Measurements from ENCODE around the gene PPP6R2. TPM values are rescaled to one million over a fixed set of nuclear protein-coding genes. Genes with fewer than 3 reads are reported as not detected.

PPP6R2 gene
- 46.9 TPM for polyA plus RNA-seq
- long read RNA-seq, donor 1, full-length matches to known transcripts, result 3 of 15 reads
- long read RNA-seq, donor 1, partial matches to known transcripts, result 12 of 15 reads
- long read RNA-seq, donor 1, other reads (novel, unspliced or antisense), result 0 of 15 reads
- long read RNA-seq, donor 2, full-length matches to known transcripts, result 3 of 8 reads
- long read RNA-seq, donor 2, partial matches to known transcripts, result 5 of 8 reads
- long read RNA-seq, donor 2, other reads (novel, unspliced or antisense), result 0 of 8 reads
- long read RNA-seq, donor 3, full-length matches to known transcripts, result 10 of 34 reads
- long read RNA-seq, donor 3, partial matches to known transcripts, result 24 of 34 reads
- long read RNA-seq, donor 3, other reads (novel, unspliced or antisense), result 0 of 34 reads
- long read RNA-seq, donor 4, result 0 reads
- long read RNA-seq, donor 5, partial matches to known transcripts, result 114 of 114 reads
- long read RNA-seq, donor 5, other reads (novel, unspliced or antisense), result 0 of 114 reads
- long read RNA-seq, donor 6, full-length matches to known transcripts, result 8 of 34 reads
- long read RNA-seq, donor 6, partial matches to known transcripts, result 26 of 34 reads
- long read RNA-seq, donor 6, other reads (novel, unspliced or antisense), result 0 of 34 reads
- long read RNA-seq, donor 7, result 0 reads
- long read RNA-seq, donor 8, full-length matches to known transcripts, result 4 of 19 reads
- long read RNA-seq, donor 8, partial matches to known transcripts, result 15 of 19 reads
- long read RNA-seq, donor 8, other reads (novel, unspliced or antisense), result 0 of 19 reads
- long read RNA-seq, donor 9, partial matches to known transcripts, result 0 of 4 reads
- long read RNA-seq, donor 9, other reads (novel, unspliced or antisense), result 0 of 4 reads
- long read RNA-seq, donor 10, full-length matches to known transcripts, result 5 of 11 reads
- long read RNA-seq, donor 10, partial matches to known transcripts, result 6 of 11 reads
- long read RNA-seq, donor 10, other reads (novel, unspliced or antisense), result 0 of 11 reads
- long read RNA-seq, donor 11, full-length matches to known transcripts, result 5 of 5 reads
- long read RNA-seq, donor 11, partial matches to known transcripts, result 0 of 5 reads
- long read RNA-seq, donor 11, other reads (novel, unspliced or antisense), result 0 of 5 reads

- Histone ChIP-seq H3K27me3 (ENCODE audit: control insufficient read depth, insufficient read depth, low read length) (no peaks in the 10 kb centered on the region), H3K4me1 (ENCODE audit: control insufficient read depth, insufficient read depth, low read length) (peaks cover 5% of the 10 kb centered on the region), H3K36me3 (ENCODE audit: control insufficient read depth, insufficient read depth, low read length) (peaks cover 4% of the 10 kb centered on the region), H3K4me3 (ENCODE audit: low read length) (peak within 1 kb of the TSS; percentile 61), H3K9me3 (ENCODE audit: control insufficient read depth, low read depth, low read length) (peaks cover 14% of the 10 kb centered on the region), H3K27ac (ENCODE audit: low read length) (peak within 1 kb of the TSS; percentile 71)
- DNase-seq, result peak; percentile 60 to 73
- WGBS (ENCODE audit: insufficient coverage, low lambda C conversion rate), result no CpG with 5 or more reads among the region's 87 CpGs
Measured at GRCh38 chr22:50342651-50343540, at the start of gene PPP6R2. PPP6R2 (plus strand) TSS chr22:50343327; CDS start chr22:50393909, 50,582 bp downstream.

DNA sequence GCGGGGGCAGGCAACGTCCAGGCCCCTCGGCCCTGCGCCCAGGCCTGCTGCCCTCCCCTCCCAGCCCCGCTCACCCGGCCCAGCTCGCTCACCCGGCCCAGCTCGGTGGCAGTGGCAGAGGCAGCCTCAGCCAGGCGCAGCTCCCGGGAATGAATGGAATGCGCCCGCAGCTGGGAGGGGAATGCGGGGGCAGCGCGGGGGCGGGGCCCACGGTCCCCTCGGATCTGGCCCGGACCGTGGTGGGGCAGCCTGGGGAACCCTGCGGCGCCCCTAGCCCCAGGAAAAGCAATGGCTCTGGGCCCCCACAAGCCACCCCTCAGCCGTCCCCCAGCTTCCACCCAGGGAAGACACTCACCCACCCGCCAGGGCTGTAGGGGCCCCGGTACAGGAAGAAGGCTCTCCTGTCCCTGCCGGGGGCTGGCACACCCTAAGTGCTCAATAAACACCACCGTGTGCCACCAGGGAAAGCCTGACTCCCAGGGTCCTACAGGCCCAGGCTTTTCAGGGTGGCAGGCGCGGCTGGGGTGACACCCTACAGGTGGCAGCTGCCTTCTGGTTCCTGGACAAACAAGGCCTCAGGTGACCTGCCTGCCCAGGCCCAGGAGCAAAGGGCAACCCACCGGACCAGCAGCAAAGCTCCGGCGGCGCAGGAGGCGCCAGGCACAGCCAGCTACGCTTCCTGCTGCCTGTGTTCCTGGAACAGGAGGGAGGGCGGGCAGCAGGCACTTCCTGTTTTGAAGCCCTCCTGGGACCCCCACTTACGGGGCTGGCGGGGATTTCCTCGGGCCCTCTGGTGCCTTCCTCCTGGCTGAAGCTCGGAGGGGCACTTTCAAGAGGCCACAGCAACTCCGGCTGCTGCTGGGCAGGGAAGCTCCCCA, 49.4 kb upstream of the PPP6R2 start:
- H3K4me3 ChIP-seq (ENCODE audit: low read length), result peak overlapping the region; percentile 23
- no peaks in the 10 kb centered on the region for H3K27me3 ChIP-seq (ENCODE audit: control insufficient read depth, insufficient read depth, low read length)
- H3K36me3 ChIP-seq (ENCODE audit: control insufficient read depth, insufficient read depth, low read length), result peaks cover 37% of the 10 kb centered on the region
- peak; percentile 83 to 88 for DNase-seq
- H3K27ac ChIP-seq (ENCODE audit: low read length), result peak overlapping the region; percentile 93
- WGBS (ENCODE audit: insufficient coverage, low lambda C conversion rate), result no CpG with 5 or more reads among the region's 42 CpGs
- peaks cover 3% of the 10 kb centered on the region for H3K9me3 ChIP-seq (ENCODE audit: control insufficient read depth, low read depth, low read length)
- H3K4me1 ChIP-seq (ENCODE audit: control insufficient read depth, insufficient read depth, low read length), result peaks cover 39% of the 10 kb centered on the region

- H3K4me1 ChIP-seq (ENCODE audit: control insufficient read depth, insufficient read depth, low read length), result peaks cover 42% of the 10 kb centered on the region
- H3K27me3 ChIP-seq (ENCODE audit: control insufficient read depth, insufficient read depth, low read length), result no peaks in the 10 kb centered on the region
- peaks cover 31% of the 10 kb centered on the region for H3K36me3 ChIP-seq (ENCODE audit: control insufficient read depth, insufficient read depth, low read length)
- peak overlapping the region; percentile 93 for H3K27ac ChIP-seq (ENCODE audit: low read length)
- DNase-seq, result no peak
- WGBS (ENCODE audit: insufficient coverage, low lambda C conversion rate), result no CpG with 5 or more reads among the region's 5 CpGs
- no peak overlapping the region for H3K4me3 ChIP-seq (ENCODE audit: low read length)
- peaks cover 1% of the 10 kb centered on the region for H3K9me3 ChIP-seq (ENCODE audit: control insufficient read depth, low read depth, low read length)
Measured at GRCh38 chr22:50294319-50294656, 48.8 kb upstream of the PPP6R2 start.

- WGBS (ENCODE audit: insufficient coverage, low lambda C conversion rate), result no CpG with 5 or more reads among the region's 29 CpGs
- no peak for DNase-seq
- Histone ChIP-seq H3K4me1 (ENCODE audit: control insufficient read depth, insufficient read depth, low read length) (peaks cover 61% of the 10 kb centered on the region), H3K9me3 (ENCODE audit: control insufficient read depth, low read depth, low read length) (no peaks in the 10 kb centered on the region), H3K36me3 (ENCODE audit: control insufficient read depth, insufficient read depth, low read length) (peaks cover 8% of the 10 kb centered on the region), H3K4me3 (ENCODE audit: low read length) (no peak overlapping the region), H3K27me3 (ENCODE audit: control insufficient read depth, insufficient read depth, low read length) (no peaks in the 10 kb centered on the region), H3K27ac (ENCODE audit: low read length) (no peak overlapping the region)
Measured at GRCh38 chr22:50296658-50297490, 46.3 kb upstream of the PPP6R2 start.

DNA sequence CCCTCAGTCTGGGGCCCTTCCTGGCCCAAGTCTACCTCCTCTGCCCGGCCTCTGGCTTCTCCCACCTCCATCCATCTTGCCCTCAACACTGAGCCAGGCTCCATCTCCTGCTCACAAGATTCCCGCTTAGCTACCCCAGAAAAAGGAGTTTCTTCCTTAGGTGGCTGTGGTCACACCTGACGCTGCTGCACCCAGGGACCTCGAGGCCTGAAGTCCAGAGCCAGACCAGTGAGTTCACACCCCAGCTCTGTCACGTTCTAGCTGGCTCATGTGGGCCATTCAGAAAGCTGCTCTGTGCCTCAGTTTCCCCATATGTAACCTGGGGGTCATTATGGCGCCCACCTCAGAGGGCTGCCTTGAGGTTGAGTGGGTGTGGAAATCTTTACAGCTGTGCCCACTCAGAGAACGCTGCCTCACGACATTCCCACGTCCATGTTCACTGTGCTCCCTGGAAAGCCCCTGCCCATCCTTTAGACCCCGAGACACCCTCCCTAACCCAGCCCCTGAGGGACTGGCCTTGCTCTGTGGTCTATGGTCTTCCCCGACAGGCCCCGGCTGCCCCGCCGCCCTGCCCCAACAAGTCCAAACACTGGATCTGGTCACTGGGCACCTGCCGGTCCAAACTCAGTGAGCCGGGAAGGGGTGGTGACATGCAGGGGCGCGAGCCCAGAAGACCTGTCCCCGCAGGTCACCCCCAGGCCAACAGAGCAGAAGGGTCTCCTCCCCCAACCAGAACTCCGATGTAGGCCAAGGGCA, 45.4 kb upstream of the PPP6R2 start:
- Histone ChIP-seq H3K9me3 (ENCODE audit: control insufficient read depth, low read depth, low read length) (no peaks in the 10 kb centered on the region), H3K4me1 (ENCODE audit: control insufficient read depth, insufficient read depth, low read length) (peaks cover 64% of the 10 kb centered on the region), H3K27me3 (ENCODE audit: control insufficient read depth, insufficient read depth, low read length) (no peaks in the 10 kb centered on the region), H3K4me3 (ENCODE audit: low read length) (no peak overlapping the region), H3K27ac (ENCODE audit: low read length) (no peak overlapping the region), H3K36me3 (ENCODE audit: control insufficient read depth, insufficient read depth, low read length) (peaks cover 5% of the 10 kb centered on the region)
- no CpG with 5 or more reads among the region's 20 CpGs for WGBS (ENCODE audit: insufficient coverage, low lambda C conversion rate)
- no peak for DNase-seq

GRCh38 chr22:50298266-50298637, 44.9 kb upstream of the PPP6R2 start:
- Histone ChIP-seq H3K9me3 (ENCODE audit: control insufficient read depth, low read depth, low read length) (no peaks in the 10 kb centered on the region), H3K27me3 (ENCODE audit: control insufficient read depth, insufficient read depth, low read length) (no peaks in the 10 kb centered on the region), H3K4me1 (ENCODE audit: control insufficient read depth, insufficient read depth, low read length) (peaks cover 64% of the 10 kb centered on the region), H3K4me3 (ENCODE audit: low read length) (no peak overlapping the region), H3K27ac (ENCODE audit: low read length) (no peak overlapping the region), H3K36me3 (ENCODE audit: control insufficient read depth, insufficient read depth, low read length) (peaks cover 8% of the 10 kb centered on the region)
- DNase-seq, result no peak
- no CpG with 5 or more reads among the region's 4 CpGs for WGBS (ENCODE audit: insufficient coverage, low lambda C conversion rate)

- Histone ChIP-seq H3K27me3 (ENCODE audit: control insufficient read depth, insufficient read depth, low read length) (no peaks in the 10 kb centered on the region), H3K4me1 (ENCODE audit: control insufficient read depth, insufficient read depth, low read length) (peaks cover 67% of the 10 kb centered on the region), H3K9me3 (ENCODE audit: control insufficient read depth, low read depth, low read length) (no peaks in the 10 kb centered on the region), H3K4me3 (ENCODE audit: low read length) (peak overlapping the region; percentile 33), H3K36me3 (ENCODE audit: control insufficient read depth, insufficient read depth, low read length) (peaks cover 17% of the 10 kb centered on the region), H3K27ac (ENCODE audit: low read length) (peak overlapping the region; percentile 45)
- no peak for DNase-seq
- no CpG with 5 or more reads among the region's 59 CpGs for WGBS (ENCODE audit: insufficient coverage, low lambda C conversion rate)
Measured at GRCh38 chr22:50298937-50299784, 44.0 kb upstream of the PPP6R2 start.
